HG03196 (cell line): ENCODE measurements around the gene GPSM1.

Experiments used
- ATAC-seq: cut with Tn5 transposase; IDR thresholded peaks from one replicate; pipeline ENCODE4 v1.9.1; 2021; ENCODE audit not compliant: unreplicated experiment

GPSM1 gene

DNA sequence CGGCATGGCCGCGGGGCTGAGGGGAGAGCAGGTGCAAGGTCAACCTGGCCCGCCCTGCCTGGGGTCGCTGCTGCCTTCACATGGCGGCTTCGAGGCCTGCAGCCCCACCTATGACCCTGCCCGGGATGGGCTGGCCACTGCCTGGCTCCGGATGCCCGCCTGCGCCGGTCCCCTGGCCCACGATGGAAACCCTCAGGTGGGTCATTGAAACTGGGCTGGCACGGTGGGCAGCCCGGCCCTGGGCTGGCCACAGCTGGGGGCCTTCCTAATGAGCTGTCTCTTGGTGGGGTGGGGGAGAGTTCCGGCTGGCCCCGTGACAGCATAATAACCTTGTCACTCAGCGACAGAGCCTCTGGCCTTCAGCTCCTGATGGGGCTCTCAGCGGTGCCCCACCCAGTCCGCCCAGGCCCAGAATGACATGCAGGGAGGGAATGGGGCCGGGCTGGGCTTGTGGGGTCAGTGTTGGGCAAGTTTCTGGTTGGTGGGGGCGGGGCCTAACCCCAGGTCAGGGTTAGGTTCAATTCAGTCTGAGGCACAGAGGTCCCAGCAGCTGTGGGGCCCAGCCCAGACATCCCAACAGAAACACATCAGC is 23.4 kb upstream of the GPSM1 start, which contains the start of gene CCDC187:
Gene CCDC187, minus strand, starts transcription at position 270 of the 592 bp plus-strand sequence. Its CDS starts 264 bp downstream, at position 6.
- no peak for ATAC-seq

DNA sequence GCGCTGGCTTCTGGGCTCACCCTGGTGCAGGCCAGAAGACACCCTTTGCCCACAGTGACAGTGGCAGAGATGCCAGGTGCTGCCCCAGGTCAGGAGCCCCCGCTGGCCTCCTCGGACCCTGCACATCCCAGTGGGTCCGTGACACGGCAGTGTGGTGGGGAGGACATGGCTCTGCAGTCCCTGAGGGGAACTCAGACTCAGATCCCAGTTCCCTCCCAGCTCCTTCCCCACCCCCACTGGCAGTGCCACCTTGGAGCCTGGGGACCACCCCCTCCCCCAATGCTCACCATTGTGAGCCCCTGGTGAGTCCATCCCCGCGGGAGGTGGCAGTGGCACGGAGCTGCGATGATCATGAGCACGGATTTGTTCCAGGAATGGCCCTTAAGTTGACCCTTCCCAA is 22.9 kb upstream of the GPSM1 start:
- ATAC-seq = no peak

DNA sequence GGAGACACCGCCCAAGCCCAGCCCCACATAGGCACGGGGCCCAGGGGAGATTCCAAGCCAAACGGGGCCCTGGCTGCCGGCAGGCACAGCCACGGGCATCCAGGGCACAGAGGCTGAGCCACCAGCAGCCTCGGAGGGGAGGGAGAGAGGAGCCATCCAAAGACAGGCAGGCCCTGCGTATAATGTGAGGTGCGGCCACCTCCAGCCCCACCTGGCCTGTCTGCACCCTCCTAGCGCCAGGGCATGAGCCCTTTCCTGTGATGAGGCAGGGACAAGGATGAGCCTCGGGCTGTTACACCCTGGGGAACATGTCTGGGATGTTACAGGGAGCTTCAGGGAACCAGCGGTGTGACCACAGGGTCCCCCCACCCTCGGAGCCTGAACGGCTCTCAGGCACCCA is 22.4 kb upstream of the GPSM1 start:
- no peak for ATAC-seq

DNA sequence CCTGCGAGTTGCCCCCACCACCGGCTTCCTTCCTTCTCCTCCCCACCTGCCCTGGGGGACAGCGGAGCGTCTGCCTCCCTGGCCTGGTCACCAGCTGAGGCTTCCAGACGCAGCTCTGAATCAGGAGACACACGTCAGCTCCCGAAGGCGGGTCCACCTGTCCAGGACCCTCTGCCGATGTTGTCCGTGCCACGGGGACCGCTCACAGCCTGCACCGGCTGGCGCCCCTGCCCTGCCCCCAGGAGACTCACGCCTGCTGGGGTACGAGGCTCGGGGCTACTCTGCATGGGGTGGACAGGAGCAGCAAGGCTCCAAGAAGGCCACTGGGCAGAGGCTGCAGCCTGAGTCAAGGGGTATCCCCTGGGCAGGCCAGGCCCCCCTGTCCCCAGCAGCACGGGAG is 21.5 kb upstream of the GPSM1 start:
- no peak for ATAC-seq

DNA sequence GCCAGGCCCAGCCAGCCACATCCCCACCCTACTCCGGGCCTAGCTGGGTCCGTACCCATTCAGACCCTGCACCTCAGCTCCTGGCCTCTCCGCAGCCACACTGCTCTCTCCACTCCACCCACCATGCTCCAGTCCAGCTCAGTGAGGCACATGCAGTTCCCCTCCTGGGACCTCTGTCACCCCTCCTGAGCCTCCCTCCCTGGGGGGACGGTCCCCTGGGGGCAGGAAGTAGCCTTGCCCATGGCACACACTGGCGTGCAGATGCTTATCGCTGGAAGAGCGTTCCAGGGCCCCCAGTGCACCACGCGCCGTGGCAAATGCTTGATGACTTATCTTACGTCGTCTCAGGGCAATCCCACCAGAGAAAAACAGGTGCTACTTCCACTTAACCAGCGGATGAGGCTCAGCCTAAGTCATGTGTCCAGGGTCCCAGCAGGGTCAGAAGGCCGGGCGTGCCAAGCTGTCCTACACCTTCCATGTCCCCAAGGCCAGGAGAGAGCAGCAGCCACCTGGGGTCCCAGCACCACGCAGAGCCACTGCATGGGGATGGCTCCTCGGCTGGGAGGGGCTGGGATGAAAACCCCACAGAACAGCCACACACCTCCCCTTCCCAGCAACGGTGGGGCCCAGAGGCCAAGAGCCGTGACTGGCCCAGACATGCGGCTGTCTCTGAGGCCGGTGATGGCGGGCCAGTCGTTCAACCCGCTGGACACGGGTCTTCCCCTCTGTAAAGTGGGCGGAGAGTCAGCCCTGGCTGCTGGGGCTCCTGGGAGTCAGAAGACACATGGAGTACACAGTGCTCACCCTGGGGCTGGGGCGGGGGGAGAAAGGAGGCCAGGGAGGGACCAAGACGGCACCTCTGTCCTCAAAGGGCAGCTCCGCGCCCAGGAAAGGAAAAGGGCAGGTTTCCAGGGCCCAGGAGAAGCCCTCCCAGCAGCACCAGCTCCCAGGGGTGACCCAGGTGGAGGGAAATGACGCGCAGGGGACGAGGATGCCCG is 20.8 kb upstream of the GPSM1 start:
- no peak for ATAC-seq

DNA sequence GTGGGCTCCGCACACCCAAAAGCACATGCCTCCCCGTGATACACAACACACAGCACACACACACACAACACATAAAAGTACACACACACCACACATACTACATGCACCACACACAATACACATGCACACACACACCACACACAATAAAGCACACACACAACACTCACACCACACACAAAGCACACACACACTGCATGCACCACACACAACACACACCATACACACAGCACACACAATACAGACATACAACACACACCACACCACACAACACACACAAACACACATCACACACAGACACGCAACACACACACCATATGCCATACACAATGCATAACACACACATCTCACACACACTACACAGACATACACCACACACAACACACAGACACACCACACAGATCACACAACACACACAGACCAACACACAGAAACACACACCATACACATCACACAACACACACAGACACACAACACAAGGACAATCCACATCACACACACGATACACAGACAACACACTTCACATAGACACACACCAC is 20.1 kb upstream of the GPSM1 start:
- no peak for ATAC-seq

DNA sequence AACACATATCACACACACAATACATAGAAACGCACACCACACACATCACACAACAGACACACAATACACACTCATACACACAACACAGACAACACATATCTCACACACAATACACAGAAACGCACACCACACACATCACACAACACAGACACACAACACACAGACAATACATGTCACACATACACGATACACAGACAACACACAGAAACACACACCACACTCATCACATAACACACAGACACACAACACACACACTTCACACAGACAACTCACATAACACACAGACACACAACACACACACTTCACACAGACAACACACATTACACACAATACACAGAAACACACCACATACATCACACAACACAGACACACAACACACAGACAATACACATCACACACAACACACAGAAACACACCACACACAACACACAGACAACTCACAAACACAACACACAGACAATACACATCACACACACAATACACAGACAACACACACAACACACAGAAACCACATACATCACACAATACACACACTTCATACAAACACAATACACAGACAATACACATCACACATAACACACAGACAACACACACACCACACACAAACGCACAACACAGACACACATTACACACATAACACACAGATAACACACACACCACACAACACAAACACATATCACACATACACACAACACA is 19.2 kb upstream of the GPSM1 start:
- ATAC-seq = no peak

DNA sequence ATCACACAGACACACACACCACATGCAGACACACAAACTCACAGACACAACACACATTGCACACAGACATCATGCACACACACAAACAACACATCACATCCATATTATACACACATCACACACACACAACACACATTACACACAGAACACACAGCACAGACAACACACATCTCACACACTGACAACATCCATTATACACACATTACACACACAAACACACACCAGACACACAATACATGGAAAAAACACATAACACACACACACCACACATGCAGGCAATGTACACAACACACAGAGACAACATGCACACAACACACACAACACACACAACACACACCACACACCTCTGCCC is 18.7 kb upstream of the GPSM1 start:
- no peak for ATAC-seq

DNA sequence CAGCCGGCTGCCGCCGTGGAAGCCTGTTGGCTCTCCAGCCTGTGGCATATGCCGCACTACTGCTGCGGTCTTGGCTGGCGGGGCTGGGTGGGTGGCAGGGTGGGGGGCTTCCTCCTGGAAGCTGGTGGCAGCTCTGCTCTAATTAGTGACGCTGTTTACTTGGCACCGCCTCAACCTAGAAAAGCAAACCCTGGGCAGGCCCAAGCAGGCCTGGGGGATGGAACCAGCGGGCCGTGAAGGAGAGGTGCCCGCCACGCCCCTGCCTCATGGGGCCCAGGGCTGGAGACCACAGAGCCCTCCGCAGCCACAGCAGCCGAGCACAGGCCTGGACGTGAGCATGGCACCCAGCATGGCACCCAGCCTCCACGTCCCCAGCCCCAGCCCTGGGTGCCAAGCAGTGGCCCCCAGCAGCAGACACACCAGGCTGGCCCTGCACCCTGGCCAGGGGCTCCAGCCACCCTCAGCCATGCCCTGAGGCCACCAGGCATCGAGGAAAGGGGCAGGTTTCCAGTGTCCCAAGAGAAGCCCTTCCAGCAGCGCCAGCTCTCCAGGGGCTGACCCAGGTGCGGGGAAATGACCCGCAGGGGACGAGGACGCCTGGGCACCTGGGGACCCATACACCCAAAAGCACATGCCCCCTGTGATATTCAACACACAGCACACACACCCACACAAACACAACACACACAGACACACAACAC is 18.1 kb upstream of the GPSM1 start:
- ATAC-seq = no peak

DNA sequence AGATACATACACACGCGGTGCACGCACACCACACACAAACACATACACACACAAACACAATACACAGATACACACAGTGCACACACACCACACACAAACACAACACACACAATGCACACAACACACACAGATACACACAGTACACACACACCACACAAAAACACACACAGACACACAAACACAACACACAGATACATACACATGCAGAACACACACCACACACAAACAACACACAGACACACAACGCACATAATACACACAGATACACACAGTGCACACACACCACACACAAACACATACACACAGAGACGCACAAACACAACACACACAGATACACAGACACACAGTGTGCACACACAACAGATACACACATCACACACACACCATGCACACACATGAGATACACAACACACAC is 17.5 kb upstream of the GPSM1 start:
- no peak for ATAC-seq

DNA sequence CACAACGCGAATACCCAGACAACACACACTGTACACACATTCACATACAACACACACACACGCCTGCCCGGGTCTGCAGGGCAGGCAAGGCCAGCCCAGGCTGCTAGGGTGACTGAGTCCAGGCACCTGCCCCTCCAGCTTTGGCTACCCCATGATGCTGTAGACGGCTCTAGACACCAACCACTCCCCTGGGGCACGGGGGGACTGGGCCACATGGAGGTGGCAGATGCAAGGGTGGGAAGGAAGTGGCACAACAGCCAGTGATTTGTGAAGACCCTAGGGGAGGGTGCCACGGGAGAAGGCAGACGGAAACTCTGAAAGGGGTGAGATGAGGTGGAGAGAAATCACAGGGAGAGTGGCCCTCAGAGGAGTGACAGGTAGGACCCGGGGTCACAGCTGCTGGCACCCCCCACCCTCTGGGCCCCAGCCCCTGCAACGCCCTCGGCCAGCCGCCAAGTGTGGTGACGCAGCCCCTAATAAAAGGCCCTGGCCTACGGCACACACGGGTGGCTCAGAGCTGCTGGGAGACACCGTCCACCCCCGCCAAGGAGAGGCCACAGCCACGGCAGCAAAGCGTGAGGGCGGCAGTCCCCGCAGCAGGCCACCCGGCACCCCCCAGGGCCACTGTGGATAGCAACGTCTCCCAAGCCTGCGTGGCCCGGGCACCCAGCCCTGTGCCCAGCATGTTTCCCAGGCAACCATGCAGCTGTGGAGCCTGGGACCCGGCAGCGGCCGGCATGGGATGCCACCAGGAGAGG is 16.9 kb upstream of the GPSM1 start:
- no peak for ATAC-seq

DNA sequence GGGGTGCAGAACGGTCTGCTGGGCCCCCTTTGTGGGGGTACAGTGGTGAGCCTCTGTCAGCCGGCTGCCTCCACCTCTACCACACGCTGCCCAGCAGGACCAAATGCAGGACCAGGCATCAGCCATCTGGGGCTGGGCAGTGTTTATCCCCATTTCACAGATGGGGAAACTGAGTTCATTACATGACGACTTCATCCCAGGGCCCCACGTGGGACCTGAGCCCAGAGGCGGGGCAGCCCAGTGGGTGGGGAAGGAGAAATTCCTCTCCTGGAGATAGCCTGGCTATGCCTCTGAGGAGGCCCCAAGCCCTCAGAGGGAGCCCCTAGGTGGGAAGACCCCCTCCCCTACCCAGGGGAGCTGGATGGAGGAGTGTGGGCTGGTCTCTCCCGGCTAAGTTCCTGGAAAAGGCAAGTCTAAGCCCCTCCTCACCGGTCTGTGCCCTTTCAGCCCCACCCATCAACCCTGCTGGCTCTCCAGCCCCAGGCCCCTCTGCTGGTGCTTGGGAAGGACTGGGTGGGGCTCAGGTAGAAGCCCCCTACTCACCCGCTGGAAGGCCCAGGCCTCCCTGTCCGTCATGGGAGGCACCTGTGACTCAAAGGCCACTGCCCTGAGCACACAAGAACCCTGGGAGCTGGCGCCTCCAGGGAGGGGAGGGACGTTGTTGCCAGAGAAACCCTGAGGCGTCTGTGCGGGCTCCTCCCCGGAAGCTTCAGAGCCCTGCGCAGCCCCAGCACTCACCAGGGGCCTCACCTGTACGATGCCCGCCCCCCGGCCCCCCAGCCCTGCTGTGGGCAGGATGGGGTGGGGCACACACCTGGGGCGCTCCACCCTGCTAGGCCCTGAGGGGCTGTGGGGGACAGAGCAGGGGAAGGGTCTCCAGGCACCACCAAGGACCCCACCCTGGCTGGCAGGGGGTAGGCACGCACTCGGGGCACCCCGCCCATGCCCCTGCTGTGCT is 16.0 kb upstream of the GPSM1 start:
- no peak for ATAC-seq

DNA sequence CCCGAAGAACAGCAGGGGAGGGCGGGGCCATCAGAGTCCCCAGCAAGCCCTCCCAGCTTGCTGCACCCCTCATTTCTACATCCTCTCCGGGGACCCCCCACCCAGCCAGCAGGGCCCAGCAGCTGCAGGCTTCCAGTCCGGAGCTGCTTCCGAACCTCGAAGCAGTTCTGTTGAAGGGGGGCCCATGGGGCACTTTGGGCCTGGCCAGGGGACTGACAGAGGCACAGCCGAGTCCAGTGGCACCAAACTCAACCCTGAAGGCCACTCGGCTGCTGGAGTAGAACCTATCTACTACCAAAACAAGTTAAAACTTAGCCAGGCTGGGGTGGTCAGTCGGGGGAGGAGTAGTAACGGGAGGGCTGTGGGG is 15.3 kb upstream of the GPSM1 start:
- ATAC-seq = no peak

DNA sequence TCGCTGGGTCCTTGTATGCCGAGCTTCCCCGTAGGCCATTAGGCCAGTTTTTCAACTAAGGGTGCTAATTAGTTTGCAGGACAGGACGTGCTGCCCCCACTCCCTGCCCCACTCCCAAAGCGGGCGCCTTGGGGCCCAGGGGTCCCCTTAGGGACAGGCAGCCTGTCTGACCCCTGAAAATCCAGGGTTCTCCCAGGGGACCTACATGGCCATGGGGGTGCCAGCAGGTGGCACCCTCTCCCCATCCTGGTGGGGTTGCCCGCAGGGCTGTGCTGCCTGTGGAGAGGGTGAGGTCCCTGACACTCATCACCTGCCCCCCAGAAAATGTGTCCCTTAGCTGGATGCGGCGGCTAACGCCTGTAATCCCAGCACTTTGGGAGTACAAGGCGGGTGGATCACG is 14.9 kb upstream of the GPSM1 start:
- no peak for ATAC-seq

DNA sequence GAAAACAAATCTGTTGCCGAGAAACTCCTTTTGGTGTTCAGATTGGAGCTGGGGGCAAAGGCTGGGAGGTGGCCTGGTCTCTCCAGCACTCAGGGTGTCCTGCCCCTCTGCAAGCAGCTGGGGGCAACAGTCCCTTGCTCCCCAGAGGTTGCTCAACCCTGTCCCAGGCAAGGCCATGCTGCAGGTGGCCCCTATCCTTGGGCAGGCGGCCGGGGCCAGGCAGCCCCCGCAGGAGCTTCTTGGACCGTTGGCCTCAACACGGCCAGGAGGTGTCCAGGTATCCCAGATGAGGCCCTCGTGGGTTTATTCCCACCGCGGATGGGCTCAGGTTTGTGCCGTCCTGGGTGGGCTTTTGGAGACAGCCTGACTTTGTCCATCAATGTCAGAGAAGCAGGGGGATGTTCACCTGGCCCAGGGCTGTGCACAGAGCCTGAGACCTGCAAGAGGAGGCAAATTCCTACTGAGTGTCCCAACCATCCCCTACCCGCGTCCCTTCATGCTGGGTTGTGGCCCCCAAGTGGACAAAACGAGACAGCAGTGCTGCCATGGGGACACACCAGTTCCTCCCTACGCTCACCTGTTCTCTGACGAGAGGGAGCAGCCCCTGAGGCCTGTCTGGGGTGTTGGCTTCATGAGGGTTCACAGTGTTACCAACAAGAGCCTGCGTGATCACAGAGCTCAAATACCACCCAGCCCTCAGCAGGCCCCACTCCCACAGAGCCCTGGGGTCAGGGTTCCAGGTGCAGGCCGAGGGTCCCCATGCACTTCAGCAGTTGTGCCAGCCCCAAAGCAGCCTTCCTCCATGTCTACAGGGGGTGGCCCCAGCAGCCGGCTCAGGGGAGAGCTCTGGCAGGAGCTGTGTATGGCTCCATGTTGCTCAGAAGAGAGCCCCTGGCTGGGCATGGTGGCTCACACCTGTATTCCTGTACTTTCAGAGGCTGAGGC is 14.0 kb upstream of the GPSM1 start:
- ATAC-seq = no peak

DNA sequence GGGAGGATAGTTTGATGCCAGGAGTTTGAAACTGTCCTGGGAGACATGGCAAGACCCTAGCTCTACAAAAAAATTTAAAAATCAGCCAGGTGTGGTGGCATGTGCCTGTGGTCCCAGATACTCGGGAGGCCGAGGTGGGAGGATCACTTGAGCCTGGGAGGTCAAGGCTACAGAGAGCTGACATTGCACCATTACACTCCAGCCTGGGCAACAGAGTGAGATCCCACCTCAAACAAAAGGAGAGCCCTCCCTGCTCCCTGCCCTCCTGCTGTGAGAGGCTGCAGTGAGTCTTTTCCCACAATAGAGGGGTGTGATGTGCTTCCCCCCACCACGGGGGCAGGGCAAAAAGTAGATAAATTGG is 13.3 kb upstream of the GPSM1 start:
- ATAC-seq = no peak

DNA sequence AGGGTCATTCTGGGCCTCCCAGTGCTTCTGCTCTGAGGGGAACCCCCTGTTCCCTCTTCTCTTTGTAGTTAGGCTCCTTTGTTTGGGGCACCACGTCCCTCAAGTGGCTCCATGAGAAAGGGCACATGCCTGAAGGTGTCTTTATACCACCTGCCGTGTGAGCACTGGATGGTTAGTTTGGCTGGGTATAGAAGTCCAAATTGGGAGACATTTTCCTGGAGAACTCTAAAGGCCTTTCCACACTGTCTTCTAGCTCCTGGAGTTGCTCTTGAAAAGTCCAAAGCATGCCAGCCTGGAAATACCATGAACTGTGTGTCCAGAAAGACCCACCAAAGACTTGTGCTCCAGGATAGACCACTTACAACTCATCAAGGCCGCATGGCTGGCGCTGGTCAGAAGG is 12.4 kb upstream of the GPSM1 start:
- no peak for ATAC-seq

DNA sequence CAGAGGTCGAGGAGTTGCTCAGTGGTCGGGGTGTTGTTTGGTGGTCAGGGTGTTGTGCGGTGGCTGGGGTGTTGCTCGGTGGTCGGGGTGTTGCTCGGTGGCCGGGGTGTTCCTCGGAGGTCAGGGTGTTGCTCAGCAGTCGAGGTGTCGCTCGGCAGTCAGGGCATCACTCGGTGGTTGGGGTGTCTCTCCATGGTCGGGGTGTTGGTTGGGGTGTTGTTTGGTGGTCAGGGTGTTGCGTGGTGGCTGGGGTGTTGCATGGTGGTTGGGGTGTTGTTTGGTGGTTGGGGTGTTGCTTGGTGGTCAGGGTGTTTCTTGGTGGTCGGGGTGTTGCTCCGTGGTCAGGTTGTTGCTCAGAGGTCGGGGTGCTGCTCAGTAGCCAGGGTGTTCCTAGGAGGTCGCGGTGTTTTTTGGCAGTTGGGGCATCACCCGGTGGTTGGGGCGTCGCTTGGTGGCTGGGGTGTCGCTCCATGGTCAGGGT is 11.0 kb upstream of the GPSM1 start:
- no peak for ATAC-seq
